Stimulated activated CD4-positive, alpha-beta T cell treated with anti-CD3 and anti-CD28 coated beads, TNF-alpha, amount 100 ng/mL, for 1 hour (primary cell): ENCODE results near the gene MCRIP2.
"Not testable (repeated sequence)": the region's sequence is repeated elsewhere in the genome, so short reads cannot be mapped to it uniquely, and the experiment has no call there.

Source experiments
- DNase-seq, 3 donors: peaks; one replicate each; pipeline ENCODE4 v3.0.0-alpha.2; 2020; ENCODE audit warnings: low read depth in 3 of 3, low spot score in 1 of 3

The MCRIP2 gene, protein sequence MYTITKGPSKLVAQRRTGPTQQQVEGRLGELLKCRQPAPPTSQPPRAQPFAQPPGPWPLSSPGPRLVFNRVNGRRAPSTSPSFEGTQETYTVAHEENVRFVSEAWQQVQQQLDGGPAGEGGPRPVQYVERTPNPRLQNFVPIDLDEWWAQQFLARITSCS

DNA sequence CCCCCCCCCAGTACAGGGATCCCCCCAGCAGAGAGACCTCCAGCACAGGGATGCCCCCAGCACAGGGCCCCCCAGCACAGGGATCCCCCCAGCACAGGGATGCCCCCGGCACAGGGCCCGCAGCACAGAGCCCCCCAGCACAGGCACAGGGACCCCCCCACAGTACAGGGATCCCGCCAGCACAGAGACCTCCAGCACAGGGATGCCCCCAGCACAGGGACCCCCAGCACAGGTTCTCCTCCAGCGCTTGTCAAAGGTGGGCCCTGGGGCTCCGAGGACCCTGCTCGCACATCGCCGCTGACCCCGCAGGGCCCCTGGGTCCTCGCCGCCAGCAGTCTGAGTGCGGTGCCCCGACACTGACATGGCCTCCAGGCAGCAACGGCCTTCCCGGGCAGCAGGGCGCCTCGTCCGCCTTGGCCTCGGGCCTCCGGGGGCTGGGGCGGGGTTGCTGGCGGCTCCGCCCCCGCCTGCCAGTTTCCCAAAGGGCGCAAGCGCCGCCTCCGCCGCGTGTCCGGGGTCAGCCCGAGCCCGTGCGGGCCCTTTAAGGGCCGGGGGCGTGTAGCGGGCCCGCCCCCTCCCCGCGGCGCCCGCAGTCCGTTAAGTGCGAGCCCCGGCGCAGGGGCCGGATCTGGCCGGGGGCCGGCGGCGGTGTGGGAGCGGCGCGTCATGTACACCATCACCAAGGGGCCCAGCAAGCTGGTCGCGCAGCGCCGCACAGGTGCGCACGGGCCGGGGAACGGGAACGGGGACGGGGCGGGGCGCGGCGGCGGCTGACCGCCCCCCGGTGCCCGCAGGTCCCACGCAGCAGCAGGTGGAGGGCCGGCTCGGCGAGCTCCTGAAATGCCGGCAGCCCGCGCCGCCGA is at the start of gene MCRIP2:
MCRIP2 (plus strand) TSS at position 503 of the 863 bp plus-strand sequence; CDS start at position 667, 164 bp downstream.
- DNase-seq, result peak in 1 of 3 donors; percentile 64

DNA sequence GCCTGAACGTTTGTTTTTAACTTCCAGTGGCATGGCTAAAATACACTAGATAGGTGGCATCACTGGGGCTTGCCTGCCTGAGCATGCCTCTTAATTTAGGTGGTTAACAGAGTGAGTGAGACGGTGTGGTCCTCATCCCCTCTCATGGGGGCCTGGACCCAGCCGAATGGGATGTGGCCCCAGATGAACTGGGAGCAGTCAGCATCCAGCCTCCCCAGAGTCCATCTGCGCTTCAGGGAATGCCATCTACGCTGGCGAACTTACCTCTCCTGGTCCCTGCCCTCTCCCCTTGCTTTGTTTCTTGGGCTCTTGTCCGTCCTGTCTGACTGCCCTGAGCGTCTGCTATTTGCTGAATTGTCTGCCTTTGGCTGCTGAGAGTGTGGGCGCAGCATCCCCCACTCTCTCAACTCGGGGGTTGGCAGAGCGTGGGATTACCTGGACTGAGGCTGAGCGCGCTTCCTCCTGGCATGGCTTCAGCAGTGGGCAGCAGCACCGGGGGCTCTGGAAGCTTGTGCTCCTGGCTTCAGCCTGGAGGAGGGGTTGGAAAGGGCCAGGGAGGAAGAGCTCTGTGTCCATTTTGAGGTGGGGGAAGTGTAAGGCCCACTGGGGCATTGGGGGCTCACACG is 49.6 kb upstream of the MCRIP2 start:
- DNase-seq, result no peak

DNA sequence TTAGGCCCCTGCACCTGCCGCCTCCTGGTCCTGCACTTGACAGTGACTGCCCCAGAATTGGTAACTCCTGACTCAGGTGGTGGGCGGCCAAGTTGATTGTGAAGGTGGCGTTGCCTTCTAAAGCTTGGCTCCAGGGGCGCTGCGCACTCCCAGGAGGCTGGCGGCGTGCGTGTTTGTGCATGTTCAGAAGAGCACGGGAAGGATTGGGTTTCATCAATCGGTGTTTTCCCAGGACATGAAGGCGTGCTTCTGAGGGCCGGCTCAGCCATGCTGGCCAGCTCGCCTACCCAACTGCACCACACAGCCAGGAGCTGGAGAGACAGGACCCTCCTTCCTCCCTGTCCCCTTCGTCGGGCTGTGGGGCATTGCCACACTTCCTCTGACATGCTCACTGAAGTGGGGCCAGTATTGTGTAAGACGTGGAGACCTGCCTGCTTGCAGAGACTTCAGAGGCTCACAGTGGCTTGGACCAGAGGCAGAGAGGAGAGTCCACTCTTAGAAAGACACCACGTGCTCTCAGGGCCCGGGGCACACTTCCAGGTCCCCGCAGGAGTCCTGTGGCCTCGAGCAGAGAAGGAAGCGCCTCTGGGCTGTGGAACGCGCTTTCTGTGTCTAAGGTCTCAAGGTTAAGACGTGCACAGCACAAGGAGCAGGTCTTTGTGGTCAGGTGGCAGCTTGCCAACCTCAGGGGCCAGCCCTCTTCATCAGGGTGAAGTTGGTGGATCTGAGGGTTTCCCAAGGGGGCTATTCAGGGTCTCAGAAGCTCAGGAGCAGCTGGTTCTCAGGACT is 48.9 kb upstream of the MCRIP2 start:
- no peak for DNase-seq

DNA sequence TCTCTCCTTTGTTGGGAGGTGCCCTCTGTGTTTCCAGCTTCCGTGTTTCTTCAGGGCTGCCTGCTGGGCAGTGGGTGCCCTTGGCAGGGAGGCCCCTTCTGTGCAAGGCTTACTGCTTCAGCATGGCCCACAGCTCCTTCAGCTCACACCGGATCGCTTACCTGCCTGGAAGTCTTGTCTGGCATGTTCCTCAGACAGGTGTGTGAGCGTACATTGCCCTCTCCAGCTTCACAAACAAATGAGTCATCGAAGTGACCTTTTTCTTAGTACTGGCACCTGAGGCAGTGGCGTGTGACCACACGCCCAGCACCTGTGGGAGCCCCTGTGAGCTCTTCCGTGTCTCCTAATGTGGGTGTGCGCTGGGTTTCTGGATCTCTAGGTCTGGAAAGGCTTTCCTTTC is 48.2 kb upstream of the MCRIP2 start:
- DNase-seq, result no peak

DNA sequence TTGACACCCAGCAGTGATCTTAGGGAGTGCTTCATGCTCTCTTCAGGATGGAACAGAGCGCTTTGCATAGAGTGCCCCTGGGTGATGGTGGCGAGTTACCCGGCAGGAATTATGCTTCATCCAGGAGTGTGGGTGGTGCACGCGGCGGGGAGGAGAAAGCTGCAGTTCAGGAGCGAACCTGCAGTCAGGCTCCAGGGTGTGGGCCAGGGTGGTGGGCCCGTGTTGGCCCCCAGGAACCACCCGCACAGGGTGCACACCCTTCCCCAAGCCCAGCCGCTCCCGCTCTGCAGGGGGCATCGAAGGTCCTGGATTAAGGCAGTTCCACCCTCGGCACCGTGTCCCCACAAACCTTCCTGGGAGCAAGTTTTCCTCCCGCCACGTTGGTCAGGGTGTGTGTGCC is 47.8 kb upstream of the MCRIP2 start:
- DNase-seq, result no peak

DNA sequence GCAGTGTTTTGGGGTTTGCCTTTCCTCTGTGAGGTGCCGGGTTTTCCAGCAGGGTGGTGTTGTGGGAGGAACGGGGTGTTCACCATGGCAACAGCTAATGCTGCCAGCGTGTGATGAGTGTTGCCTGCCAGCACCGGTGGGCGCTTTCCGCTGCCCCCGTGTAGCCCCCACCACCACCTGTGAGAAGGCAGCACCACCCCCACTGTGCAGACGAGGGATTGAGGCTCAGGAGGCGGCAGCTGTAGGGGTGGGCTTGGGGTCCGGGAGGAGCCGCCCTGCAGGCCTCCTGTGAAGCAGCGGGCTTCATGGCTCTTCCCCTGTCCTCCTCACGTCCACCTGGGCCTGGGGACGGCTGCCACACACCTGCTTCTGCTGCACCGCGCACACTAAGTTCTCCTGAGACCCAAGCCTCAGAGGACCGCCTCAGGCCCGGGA is 46.5 kb upstream of the MCRIP2 start:
- no peak for DNase-seq

DNA sequence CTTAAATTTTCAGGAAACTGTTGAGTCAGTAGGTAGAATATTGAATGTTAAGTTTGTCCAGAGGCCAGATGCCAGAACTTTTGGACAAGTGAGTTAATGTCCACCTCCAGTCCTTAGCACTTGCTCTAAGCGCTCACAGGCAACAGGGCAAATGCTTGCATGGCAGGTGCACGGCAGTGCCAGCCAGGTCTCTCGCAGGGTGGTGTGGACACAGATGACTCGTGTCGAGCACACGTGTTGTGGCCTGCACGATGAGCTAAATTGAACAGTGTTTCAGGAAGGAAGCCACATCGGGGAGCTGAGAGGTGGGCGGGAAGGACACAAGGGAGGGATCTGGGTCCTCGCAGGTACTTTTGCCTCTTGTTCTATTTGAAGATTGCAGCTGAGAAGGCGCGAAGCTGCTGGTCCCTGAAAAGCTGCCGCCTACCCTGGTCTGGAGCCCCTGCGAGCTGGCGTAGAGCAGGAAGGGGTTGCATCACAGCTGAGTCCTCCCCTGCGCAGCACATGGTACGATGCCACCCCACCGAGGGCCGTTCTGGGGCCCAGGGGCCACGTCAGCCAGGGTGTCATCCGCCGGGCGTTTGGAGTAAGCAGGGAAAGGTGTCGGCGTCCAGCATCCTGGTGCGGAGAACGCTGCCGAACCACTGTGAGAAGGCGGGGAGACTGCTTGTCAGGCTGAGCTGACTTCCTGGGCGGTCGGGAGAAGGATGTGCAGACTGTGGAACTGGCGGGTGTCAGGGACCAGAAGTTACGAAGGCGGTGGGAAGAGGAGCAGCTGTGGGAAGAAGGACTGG is 45.5 kb upstream of the MCRIP2 start:
- DNase-seq, result no peak

DNA sequence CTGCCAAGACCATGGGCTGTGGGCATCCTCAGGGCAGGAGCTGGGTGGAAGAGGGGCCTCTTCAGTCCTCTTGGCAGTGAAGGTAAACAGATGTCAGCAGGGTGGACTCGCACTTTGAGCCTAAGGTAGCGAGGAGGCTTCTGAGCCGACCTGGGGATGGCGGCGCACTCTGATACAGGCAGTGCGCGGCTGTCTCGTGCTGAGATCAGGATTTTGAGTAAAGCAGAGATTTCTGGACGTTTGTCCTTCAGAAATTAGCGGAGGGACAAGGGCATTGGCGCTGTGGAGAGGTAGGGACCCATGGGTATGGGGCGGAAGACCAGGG is 44.9 kb upstream of the MCRIP2 start:
- DNase-seq, result no peak

DNA sequence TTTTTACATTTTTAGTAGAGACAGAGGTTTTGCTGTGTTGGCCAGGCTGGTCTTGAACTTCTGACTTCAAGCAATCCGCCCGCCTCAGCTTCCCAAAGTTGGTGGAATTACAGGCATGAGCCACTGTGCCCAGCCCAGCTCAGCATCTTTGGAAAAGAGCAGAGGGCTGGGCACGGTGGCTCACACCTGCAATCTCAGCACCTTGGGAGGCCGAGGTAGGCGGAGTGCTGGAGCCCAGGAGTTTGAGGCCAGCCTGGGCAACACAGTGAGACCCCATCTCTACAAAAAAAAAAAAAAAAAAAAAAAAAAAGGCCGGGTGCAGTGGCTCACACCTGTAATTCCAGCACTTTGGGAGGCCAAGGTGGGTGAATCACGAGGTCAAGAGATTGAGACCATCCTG is 44.0 kb upstream of the MCRIP2 start:
- not testable (repeated sequence) for DNase-seq

DNA sequence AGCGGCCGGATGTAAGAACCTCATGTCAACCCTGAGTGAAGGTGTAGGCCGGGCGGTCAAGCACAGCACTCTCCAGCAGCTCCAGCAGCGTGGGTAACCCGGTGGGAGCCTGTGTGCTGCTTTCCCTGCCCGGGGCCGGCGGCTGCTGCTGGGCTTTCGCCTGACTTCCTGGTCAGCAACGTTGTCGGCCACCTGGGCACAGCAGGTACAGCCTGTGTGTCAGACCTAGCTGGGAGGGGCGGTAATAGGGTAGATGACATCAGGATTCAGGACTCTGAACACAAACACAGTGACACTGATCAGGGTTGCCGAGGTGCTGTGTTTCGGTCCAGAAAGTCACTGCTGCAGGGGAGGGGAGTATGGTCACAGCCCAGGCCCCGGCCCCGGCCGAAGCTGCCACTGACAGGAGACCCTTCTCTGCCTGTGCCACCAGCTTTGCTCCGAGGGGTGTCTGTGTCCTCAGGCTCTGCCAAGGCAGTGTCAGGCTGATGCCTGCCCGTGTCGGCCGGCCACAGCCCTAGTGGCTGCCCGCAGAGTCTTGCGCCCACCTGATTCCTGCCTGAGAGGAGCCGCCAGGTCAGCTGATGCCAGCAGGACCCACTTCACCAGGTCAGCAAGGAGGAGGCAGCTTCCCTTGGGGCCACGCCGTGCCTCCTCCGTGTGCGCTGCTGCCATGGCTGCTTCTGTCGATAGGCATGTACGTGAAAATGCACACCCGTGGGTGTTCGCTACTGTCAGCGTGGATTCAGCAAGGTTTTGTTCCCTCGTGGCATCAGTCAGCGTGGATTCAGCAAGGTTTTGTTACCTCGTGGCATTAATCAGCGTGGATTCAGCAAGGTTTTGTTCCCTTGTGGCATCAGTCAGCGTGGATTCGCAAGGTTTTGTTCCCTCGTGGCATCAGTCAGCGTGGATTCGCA is 42.5 kb upstream of the MCRIP2 start:
- DNase-seq, result no peak

DNA sequence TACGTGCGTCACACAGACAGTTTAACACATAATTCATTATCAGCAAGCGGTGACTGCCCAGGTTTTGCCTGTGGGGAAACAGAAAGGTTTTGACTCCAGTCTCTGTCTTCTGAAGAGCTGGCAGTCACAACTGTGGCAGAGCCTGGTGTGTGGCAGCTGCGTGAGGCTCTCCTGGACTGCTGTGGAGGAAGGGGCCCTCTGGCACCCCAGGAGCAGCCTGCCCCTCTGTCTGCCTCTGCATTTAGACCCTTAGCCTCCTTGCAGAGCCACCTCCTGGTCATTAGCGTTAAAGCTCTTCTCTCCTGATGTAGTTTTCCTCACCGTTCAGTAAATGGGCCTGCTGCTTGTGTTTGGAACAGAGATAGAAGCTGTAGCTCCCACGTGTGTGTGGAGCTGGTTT is 40.8 kb upstream of the MCRIP2 start:
- DNase-seq, result no peak

DNA sequence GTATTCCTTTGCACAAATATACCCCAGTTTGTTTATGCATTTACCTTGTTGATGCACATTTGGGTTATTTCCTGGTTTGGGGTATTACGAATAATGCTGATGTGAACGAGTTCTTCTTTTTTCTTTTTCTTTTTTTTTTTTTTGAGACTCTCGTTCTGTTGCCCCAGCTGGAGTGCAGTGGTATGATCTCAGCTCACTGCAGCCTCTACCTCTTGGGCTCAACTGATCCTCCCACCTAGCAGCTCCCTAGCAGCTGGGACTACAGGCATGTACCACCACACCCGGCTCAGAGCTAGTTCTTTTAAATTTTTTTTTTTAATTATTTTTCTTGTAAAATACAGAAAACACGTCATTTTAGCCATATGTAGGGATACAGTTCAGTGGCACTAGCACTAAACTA is 37.7 kb upstream of the MCRIP2 start:
- DNase-seq, result no peak

DNA sequence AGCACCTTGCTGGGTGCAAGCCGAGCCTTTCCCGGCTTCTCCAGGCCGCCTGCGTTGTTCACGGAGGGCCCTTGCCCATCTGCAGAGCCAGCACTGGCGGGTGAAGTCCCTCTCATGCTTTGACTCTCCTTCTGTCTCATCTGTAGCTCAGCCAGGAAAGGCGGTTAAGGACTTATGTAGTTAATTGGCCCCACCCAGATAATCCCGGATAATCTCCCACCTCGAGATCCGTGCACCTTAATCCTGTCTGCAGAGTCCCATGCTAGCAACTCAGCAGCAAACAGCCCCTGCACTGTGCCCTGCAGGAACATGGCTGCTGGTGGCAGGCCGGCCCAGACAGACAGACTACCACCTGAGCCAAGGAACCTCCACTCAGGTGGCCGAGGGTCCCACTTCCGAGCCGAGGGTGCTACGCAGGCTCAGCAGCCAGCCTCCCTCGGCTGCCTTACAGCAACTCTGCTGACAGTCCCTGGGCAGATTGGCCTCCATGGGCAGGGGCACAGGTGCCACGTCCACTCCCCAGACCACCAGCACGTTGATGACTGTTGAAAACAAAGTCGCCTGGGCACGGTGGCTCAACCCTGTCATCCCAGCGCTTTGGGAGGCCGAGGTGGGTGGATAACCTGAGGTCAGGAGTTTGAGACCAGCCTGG is 34.8 kb upstream of the MCRIP2 start:
- DNase-seq, result no peak

DNA sequence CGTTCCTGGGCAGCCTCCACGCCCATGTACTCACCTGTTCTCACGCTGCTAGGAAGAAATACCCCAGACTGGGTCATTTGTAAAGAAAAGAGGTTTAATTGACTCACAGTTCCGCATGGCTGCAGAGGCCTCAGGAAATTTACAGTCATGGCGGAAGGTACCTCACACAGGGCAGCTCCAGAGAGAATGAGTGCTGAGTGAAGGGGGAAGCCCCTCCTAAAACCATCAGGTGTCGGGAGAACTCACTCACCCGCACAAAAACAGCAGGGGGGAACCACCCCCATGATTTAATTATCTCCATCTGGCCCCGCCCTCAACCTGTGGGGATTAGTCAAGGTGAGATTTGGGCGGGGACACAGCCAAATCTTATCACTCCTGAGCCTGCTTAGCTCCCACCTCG is 33.6 kb upstream of the MCRIP2 start:
- DNase-seq, result no peak

DNA sequence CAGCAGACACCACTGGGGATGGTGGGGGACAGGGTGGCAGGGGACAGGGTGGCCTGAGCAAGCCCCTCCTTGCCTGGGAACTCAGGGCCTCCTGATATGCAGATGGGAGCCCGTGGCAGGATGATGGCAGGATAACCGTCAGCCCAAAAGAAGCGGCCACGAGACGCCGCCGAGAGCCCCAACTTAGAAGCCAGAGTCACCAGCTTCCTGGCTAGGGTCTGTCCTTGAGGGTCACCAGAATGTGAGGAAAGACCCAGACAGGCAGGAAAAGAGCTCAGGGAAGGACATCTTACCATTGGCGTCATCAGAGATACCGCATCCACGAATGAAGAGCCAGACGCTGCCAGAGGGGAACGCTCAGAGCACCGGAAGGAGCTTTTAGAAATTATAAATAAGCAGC is 32.3 kb upstream of the MCRIP2 start:
- no peak for DNase-seq

DNA sequence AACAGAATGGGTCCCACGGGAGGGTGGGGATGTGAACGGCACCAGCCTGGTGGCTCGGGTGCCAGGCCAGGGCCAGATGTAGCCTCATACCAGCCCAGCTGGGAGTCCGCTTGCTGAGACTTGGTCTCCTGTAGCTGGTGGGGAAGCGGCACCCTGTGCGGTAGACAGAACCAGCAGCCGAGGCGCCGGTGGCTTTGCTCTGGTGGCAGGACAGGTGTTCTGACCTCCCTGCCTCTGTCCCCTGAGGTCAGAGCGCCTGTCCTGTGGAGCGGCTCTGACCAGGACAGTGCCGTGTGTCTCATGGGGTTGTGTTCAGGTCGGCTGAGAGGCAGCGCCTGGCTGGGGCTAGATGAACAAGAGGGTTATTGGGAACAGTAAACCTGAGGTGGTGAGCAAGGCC is 31.6 kb upstream of the MCRIP2 start:
- DNase-seq, result no peak

DNA sequence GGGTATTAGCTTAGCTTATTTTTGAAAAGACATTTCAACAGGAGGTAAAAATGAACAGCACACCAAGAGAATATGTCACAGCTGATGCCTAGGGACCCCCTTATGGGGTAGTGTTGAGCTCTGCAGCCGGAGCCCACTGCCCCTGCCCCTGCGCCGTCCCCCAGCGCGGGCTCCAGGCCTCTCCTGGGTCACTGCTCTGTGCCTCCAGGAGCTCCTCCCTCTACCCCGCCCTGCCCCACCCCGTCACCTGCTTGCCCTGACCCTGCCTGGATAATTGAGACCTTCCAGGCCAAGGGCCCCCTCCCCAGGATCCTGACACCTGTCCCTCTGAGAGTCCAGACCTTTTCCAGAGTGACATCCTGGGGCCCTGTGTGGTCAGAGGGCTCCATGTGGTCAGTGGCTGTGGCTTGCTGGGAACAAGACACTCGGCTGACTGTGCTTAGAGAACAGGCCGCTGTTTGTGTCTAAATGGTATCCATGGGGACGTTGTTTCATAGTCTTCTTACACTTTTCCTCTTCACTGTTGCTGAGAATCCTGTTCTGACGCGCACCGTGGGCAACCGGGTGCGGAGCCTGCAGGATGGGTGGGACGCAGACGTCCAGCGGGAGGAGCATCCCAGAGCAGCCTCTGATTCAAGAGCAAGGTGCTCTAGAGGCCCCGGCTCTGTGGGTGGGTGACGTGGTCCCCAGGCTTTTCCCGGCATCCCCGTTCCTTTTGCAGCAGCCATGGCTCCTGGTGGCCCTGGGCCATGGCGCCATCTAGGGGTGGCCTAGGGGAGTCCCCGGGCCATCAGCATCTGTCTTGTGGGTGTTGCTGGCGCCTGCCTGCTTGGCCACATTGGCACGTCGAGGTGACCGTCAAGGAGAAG is 30.9 kb upstream of the MCRIP2 start:
- DNase-seq, result peak in 1 of 3 donors; percentile 49

DNA sequence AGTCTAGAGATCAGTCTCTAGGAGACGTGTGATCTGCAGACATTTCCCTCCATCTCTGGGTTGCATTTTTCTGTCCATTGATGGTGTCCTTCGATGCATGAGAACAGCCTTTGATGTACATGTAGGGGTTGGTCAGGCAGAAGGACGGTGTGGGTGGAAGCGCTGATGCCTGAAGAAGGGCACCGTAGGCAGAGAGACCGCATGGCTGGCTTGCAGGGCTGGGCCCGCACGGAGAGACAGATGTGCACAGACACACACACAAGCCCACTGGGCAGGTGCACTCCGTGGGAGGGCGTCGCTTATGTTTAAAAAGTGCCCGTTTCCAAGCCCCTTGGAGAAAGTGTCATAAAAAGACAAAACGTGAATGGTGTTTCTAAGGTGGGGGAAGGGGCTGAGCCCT is 26.5 kb upstream of the MCRIP2 start:
- DNase-seq, result no peak
